ENCODE results near the gene LMBR1.

Gene LMBR1

DNA sequence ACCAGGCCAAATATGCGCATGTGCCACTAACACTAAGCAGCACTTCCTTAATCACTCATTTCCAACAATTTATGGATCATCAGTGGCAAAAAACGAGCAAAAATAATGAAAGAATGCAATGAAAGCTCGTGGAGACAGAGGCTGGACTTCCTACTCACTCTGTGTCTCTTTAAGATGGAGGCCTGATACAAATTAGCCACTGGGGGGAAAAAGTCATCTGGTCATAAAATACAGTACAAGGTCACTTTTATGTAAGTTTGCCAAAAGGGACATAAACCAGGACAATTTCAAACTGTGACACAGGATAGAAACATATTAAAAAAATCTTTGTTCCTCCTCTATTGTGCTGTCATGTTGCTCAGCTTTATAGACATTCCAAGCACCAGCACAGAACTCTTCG lies 101.7 kb downstream of the LMBR1 start:
- no peak for DNase-seq

DNA sequence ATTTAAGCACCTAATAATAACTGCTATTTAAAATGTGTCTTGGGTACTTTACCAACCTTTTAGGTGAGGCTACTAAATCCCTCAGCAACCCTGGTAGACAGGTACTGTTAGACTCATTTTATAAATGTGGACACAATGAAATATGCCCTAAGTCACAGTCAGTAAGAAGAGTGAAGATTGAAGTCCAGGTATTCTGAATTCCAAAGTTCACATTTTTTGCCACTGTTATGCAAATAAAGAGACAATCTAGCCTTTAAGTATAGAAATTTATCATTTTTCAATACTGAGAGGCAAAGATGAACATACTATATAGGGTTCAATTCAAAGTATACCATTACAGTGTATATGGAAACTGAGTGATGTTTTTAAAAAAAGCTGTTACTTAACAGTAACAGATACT lies 102.7 kb downstream of the LMBR1 start:
- no peak for DNase-seq

DNA sequence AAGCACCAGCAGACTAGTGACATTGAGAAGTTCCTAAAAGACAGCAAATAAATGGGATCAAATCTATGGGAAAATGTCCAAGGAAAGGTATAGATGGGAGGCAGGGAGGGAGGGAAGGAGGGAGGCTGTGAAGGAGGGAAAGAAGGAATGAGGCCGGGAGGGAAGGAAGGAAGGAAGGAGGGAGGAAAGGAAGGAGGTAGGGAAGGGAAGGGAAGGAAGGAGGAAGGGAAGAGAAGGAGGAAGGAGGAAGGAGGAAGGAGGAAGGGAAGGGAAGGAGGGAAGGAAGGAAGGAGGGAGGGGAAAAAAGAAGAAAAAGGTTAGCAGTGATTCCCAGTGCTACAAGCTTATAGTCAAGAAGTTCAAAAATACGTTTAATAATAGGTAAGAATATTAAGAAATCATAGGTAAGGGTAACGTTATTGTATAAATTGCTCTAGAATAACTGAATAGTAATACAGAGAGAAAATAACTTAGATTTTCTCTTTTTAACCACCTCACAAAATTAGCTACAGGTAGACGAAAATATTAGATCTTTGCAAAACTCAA lies 106.9 kb downstream of the LMBR1 start:
- no peak for DNase-seq

DNA sequence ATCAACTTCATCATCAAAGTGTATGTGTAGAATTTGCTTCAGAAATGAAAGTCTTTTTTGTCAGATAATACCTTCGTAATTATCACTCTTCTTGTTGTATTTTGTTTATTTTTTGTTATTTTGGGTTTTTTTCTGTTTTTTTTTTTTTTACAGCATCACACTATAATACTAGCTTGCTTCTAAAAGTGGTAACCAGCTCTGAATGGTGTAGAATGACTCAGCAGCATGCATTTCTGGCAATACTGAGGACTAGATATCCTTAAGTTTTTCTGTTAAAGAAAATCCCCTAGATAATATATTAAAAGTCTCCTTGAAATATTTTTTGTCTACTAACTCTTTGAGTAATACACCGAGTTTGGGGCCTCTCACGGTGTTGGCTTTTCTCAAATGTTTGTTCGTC lies 109.1 kb downstream of the LMBR1 start:
- DNase-seq, result no peak

- DNase-seq, result no peak
These were observed 111.0 kb downstream of the LMBR1 start for GRCh38 chr7:156781972-156782371.

DNA sequence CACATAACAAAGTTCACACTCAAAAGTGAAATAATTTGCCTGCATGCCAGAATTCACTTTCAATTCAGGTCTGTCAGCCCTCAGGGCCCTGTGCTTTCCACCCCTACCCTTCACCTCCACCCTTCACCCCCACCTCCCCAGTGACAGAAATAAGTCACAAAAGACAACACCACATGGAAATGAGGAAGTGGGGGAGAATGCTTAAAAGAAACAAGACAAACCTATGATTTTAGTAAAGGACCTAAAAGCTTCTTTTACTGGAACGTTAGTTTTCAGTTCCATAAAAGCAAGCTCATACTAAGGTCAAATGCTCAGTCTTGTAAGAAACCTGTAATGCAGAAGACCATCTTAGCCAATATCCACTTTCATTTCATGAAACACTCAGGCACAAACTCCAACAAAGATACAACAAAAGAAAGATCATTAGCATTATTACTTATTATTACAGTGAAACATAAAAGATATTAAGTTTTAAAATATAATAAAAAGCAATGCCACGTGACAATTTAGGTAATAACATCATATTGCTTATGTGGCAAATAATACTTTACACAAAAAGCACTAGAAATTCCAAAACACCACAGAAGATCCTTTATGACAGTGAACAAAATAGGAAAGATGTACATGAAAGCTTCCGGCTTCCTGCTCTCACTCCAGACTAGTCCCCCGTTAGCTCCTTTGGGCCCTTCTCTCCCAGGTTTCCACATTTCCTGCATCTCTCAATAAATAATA lies 112.1 kb downstream of the LMBR1 start:
- no peak for DNase-seq

DNA sequence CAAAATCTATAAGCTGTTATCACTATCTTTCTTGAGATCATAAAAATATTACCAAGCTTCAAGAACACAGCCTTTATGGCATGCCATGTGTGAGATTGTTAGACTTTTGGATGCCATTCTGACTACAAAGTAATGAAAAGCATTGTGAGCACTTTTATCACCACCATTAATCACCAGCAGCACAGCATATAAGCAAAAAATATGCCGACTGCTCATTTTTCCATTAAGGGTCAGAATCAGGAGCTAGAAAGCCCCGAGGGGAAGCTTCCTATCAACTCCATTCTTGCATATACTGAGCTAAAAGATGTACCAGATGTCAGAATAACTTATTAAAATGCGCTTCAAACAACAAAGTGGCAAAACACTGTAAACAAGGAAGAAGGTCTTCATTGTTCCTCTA lies 114.3 kb downstream of the LMBR1 start:
- no peak for DNase-seq

DNA sequence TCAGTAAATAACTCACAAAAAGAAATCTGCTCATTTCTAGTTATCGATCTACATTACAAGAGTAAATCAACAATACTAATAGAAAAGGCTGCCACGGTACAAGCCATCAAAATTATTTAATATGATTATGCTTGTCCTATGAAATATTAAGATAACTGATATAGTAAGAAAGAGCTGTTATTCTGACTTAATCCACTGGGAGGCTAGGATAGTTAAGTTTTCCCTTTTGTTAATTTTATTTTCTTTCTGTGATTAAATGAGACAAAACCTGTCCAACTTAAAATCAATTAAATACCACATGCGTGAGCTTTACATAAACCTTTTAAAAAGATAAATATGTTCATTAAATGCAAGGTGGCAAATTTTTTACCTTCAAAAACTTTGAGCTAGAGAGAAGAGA lies 114.8 kb downstream of the LMBR1 start:
- no peak for DNase-seq

GRCh38 chr7:156777364-156778069 lies 115.5 kb downstream of the LMBR1 start:
- no peak for DNase-seq

- DNase-seq, result no peak
These were observed 116.5 kb downstream of the LMBR1 start for GRCh38 chr7:156776527-156776926.

DNA sequence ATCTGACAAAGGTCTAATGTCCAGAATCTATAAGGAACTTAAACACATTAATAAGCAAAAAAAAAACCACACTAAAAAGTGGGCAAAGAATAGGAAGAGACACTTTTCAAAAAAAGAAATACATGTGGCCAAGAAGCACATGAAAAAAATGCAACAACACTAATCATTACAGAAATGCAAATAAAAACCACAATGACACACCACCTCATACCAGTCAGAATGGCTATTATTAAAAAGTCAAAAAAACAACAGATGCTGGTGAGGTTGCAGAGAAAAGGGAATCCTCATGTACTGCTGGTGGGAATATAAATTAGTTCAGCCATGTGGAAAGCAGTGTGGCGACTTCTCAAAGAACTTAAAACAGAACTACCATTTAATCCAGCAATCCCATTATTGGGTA lies 119.0 kb downstream of the LMBR1 start:
- no peak for DNase-seq

DNA sequence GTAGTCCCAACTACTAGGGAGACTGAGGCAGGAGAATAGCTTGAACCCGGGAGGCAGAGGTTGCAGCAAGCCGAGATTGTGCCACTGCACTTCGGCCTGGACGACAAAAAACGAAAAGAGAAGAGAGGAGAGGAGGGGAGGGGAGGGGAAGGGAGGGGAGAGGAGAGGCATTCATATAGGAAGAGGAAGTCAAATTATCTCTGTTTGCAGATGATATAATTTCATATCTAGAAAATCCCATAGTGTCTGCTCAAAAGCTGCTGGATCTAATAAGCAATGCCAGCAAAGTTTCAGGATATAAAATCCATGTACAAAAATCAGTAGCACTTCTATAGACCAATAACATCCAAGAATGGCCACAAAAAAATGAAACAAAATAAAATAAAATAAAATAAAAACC lies 120.3 kb downstream of the LMBR1 start:
- DNase-seq, result no peak

DNA sequence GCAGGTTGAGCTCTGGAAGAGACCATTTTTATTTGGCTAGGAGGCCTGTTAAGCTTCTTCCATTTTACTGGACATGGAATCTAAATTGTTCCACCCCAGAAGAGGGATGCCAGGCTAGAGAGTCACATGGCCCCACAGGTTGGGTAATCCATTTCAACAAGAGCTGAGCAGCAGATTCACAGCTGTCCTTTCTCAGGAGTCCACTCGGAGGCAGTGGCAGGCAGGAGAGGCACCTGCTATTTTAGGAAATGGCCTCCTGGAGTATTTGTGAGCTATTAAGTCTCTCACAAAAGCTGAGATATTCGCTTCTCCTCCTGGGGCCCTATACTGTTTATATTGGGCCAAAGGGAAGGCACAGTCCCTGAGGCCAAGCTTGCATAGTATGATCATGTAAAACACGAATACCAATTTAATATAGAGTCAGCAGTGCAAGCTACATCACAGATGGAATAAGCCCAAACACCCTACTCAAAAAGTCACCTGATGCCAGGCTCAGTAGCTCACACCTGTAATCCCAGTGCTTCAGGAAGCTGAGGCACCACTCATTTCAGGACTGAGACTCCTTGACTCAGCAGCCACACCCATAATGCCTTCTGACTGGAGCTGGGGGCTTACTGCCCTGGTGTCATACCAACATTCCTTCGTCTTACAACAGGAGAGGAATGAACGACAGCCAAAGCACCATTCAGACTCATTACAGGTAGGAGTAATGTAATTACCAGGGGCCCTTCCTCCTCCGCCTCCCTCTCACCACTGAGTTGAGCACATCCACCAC lies 124.1 kb downstream of the LMBR1 start:
- DNase-seq, result peak; percentile 14

GRCh38 chr7:156766666-156767065 lies 126.3 kb downstream of the LMBR1 start:
- DNase-seq, result no peak

- DNase-seq, result peak; percentile 93
These were observed 126.9 kb downstream of the LMBR1 start for GRCh38 chr7:156765901-156766656.

- DNase-seq, result peak; percentile 35
These were observed 128.2 kb downstream of the LMBR1 start for GRCh38 chr7:156764766-156765165.

DNA sequence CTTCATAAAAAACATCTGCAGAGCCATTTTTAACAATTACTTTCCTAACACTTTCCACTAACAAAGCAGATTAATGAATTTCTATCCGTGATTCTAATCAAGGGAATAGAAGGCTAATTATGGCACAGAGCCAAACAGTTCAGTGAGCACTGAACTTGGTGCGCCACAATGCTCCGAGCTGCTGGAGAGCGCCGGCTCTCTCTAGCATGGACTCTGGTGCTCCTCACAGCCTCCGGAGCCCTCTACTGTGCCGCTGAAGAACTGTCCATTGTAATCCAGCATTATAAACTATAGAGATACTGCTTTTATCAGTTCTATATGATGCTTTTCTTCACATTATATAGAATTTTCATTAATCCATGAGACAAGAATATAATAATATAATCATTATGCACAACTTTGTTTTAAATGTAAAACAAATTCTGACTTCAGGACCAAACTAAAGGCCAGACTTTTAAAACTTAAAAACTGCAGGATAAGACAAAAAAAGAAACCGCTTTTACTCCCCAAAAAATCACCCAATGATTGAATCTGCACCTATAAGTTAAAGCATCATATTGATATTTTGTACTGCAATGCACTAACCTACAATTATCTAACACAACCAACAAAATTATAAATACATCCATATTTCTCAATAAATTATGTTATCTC lies 128.8 kb downstream of the LMBR1 start:
- DNase-seq, result peak; percentile 96

DNA sequence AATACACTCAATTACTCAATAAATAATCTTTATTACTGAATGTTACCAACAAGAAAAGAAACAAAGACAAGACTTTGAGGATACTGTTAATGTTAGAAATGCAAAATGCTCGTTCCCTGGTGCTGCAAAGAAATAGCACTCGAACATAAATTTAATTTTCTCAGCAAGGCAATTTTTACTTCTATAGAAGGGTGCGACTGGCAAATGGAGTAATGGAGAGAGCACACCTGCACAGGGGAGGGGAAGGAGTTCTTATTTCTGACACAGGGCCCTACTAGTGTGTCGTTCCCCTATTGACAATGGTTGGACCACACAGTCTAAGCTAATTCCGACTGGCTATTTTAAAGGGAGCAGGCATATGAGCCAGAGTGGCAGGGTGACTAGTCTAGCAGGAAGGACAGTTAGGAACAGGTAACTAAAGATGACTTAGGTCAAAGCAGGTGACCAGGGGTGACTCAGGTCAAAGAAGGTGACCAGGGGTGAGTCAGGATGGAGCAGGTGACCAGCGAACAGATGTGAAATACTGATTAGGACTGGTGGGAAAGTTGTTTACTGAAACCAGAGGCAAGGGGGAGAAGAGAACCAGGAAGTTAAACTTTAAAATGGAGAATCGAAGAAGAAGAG lies 133.3 kb downstream of the LMBR1 start:
- DNase-seq, result no peak

DNA sequence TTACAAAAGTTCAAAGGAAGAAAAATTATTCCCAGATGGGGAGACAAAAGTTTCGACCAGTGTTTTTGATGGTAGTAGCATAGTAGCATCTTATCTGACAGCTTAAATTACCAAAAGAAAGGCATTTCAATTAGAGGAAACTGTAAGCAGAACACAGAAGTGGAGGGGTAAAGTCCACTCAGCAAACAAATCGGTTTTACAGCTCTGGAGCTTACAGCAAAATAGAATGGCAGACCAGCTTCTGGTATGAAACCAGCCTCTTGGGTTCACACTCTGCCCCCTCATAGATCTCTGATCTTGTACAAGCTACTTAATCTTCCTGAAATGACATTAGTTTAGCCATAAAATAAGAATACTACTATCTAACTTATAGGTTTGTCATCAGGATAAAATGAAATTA lies 133.8 kb downstream of the LMBR1 start:
- no peak for DNase-seq

DNA sequence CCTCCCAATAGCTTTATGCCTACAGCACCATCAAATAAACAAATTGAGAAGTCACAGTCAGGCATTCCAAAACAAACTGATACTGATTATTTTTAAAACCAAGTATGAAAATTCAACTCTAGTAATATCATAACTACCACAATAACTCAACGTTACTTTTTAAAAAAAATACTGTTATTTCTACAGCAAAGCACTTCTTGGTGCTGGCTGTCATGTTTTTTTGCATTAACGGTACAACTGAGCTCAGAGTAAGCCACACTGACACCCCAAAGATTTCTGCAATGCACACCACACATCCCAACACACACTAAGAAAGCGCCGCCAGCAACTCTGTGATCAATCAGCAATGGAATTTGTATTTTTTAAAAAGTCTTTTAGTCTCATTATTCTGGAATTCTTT lies 138.8 kb downstream of the LMBR1 start:
- no peak for DNase-seq

DNA sequence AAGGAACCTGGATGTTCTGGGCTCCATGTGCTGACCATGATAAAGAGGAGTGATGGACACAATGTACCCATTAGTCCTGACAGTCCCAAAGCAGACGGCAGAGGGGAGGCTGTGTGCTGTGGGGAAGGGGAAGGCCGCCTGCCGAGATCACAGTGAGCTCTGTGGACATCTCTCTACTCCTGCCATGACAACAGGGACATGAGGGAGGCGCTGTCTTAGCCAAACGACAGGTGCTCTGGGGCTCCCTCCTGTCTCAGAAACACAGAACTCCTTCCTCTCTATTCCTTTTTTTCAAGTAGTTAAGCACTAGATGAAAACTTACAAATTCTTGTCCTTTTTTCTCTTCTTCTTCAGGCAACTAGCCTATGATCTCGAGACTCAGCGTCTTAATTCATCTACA lies 139.4 kb downstream of the LMBR1 start:
- DNase-seq, result no peak

DNA sequence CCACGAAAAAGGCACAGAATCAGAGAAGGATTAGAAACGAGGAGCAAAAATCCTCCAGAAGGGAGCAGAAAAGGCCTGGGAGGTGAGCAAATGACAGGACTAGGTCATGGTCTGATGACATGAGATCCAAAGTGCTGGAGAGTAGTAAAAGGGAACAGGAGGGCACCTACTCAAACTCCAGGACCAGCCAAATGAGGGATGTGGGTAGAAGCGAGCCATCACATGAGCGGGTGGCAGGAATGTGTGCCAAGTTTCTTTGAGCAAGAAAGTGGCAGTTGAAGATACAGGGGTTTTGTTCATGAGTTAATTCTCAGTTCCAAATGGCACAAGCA lies 139.8 kb downstream of the LMBR1 start:
- no peak for DNase-seq

Data from NCI-H82 (cell line).